GM13976 (cell line): ENCODE results near the gene KRTAP5-7.
"Not testable (repeated sequence)": the region's sequence is repeated elsewhere in the genome, so short reads cannot be mapped to it uniquely, and the experiment has no call there.

ENCODE experiments used
- DNase-seq: peaks from one replicate; pipeline ENCODE4 v3.0.0; 2012; ENCODE audit warnings: low spot score
- in situ Hi-C: fragments of 300-500 bp; cut with MboI; formaldehyde crosslinking; loops from one replicate; pipeline ENCODE4 v1.12.0; 2022; ENCODE audit warnings: low sequenced_read_pairs, mixed read lengths, inconsistent platforms; ENCODE audit not compliant: unreplicated experiment
- TF ChIP-seq, protein P1 (sequence below): IDR thresholded peaks from 2 replicates; pipeline ENCODE4 v1.5.1; 2012; ENCODE audit warnings: borderline replicate concordance, mild to moderate bottlenecking; ENCODE audit not compliant: insufficient read depth; ENCODE audit errors: extremely low read depth, missing control alignments, control extremely low read depth

Gene KRTAP5-7, protein sequence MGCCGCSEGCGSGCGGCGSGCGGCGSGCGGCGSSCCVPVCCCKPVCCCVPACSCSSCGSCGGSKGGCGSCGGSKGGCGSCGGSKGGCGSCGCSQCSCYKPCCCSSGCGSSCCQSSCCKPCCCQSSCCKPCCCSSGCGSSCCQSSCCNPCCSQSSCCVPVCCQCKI

DNA sequence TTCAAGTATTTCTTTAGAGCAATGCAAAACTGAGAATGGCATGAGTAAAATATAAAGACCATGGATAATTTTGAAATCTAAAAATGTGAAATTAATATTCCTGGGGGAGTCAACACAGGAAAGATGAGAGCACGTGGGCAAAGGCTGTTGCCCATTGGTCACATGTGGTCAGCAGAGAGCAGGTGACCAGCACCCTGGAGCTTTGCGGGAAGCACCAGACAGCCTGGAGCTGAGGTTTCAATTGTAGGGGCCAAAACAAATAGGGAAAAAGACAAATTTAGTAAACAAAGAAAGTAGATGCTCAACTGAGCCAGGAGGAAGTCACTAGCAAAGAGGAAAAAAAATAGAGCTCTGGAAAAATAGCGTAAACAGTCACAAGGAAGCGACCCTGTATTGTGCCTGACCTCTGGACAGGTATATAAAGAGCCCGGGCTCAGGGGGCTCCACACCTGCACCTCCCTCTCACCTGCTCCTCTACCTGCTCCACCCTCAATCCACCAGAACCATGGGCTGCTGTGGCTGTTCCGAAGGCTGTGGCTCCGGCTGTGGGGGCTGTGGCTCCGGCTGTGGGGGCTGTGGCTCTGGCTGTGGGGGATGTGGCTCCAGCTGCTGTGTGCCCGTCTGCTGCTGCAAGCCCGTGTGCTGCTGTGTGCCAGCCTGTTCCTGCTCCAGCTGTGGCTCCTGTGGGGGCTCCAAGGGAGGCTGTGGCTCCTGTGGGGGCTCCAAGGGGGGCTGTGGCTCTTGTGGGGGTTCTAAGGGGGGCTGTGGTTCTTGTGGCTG lies at the start of gene KRTAP5-7:
Gene KRTAP5-7 (plus strand): TSS at position 472 of the 780 bp plus-strand sequence. CDS start 34 bp downstream, at position 506.
- in situ Hi-C loops, DNase-seq: not testable (repeated sequence)

DNA sequence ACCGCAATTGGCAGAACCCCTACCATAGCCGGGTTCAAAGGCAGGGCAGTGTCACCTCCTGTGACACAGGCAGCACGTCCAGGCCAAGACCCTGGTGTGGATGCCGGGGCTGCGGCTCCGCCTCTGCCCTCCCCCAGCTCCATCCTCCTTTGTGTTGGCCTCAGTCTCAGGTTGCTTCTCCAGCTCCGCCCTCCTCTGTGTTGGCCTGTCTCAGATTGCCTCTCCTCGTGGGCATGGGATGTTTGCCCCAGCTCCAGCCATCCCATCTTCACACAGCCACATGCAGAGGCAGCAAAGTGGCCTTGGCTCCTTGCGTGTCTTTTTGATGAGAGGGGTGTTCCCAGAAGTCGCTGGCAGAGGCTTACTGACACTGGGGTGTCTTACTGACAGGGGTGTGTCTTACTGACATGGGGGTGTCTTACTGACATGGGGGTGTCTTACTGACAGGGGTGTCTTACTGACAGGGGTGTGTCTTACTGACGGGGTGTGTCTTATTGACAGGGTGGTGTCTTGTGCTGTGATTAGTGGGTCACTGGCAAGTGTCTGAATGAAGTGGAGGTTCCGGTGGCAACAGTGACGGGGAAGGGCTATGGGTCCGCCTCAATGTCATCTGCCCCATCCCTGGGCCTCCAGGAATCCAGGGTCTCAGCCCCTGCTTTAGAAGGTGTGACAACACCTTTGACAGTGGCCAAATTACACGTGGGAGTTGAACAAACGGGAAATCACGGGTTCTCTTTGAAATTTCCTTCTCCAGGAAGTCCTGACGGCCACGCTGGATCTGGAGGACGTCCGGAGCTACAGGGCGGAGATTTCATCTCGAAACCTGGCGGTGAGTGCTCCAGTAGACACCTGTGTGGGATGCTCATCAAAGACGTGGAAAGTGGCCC lies 49.2 kb upstream of the KRTAP5-7 start:
- in situ Hi-C loops, result no loop called here
- no peak for DNase-seq
- TF ChIP-seq, protein P1, sequence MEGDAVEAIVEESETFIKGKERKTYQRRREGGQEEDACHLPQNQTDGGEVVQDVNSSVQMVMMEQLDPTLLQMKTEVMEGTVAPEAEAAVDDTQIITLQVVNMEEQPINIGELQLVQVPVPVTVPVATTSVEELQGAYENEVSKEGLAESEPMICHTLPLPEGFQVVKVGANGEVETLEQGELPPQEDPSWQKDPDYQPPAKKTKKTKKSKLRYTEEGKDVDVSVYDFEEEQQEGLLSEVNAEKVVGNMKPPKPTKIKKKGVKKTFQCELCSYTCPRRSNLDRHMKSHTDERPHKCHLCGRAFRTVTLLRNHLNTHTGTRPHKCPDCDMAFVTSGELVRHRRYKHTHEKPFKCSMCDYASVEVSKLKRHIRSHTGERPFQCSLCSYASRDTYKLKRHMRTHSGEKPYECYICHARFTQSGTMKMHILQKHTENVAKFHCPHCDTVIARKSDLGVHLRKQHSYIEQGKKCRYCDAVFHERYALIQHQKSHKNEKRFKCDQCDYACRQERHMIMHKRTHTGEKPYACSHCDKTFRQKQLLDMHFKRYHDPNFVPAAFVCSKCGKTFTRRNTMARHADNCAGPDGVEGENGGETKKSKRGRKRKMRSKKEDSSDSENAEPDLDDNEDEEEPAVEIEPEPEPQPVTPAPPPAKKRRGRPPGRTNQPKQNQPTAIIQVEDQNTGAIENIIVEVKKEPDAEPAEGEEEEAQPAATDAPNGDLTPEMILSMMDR, result no peak

DNA sequence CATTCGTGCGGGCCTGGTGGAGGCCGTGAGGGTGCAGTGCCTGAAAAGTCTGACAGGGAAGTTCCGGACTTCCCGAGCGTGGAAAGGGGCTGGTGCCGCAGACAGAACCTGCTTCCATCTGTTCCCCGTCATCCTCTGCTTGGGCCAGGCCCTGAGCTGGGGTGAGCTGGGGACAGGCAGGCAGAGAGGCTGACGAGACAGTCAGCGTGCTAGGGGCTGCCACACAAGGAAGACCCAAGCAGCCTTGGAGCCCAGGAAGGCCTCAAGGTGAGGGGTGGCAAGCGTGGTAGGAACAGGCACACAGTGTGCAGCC lies 48.6 kb upstream of the KRTAP5-7 start:
- TF ChIP-seq, protein P1, result no peak
- in situ Hi-C loops, result no loop called here
- DNase-seq, result no peak

DNA sequence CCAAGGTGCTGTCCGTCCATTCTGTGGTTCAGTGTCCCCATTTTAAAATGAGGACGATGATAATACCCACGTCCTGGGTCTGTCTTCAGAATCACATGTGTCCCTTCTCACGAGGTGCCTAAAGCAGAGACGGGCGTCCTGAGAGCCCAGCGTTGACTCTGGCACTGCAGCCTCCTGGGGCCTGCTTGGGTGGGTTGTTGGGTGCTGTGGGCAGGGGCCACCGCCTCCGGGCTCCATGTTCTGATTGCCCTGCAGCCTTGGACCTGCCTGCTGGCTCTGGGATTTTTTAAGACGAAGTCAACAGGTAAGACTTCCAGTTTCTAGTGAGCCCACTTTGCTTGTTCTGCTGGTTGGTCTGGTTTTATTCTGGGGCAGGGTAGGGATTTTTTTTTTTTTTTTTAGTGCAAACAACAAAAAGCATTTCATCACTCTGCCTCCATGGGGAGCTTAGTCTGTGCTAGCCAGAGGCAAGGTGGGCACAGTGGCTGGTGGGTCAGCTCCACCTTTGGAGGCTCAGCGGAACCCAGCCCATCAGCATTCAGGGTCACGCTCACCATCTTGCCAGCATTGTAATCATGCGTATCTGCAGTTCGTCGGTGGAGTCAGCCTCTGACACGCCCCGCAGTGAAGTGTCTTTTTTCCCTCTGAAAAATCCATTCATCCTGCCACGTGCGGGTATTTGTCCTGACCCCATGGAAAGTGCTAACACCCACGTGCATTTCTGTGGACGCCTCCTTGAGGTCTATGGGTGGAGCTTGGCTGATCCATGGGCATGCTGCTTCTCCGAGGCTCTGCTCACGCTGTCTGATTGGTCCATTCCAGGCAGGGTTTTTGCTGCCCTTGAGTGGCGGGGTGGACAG lies 45.7 kb upstream of the KRTAP5-7 start:
- no peak for DNase-seq
- TF ChIP-seq, protein P1, result no peak
- in situ Hi-C loops, result no loop called here

DNA sequence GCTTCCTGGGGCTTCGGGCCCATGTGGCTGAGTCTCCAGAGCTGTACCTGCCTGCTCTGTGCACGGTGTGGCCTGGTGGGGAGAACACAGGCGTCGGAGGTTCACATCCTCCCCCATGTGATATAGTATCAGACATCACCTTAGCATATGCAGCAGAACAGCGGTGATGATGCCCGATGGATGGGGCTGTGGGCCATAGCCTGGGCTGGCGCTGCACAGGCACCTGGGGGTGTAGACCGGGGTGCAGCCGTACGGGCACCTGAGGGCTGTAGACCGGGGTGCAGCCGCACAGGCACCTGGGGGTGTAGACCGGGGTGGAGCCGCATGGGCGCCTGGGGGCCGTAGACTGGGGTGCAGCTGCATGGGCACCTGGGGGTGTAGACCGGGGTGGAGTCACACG lies 44.9 kb upstream of the KRTAP5-7 start:
- in situ Hi-C loops, result no loop called here
- DNase-seq, result no peak
- TF ChIP-seq, protein P1, result no peak

DNA sequence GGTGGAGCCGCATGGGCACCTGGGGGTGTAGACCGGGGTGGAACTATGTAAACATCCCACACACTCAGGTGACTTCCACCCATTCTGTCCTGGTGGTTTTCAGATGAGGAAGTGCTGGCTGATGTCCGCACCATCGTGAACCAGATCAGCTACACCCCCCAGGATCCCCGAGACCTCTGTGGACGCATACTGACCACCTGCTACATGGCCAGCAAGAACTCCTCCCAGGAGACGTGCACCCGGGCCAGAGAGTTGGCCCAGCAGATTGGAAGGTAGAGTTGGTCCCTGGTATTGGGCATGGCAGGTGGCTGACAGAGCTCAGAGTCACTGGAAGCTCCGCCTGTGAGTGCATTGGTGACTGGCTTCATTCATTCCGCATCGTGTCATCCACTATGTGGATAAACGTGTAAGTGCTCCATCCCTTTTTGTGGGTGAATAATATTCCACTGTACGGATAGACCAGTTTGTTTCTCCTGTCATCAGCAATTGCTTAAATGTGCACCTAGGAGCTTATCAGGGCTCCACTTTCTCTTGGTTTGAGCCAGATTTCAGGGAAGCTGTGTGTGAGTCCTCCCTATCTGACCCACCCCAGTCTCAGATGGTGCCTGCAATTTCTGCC lies 44.2 kb upstream of the KRTAP5-7 start:
- in situ Hi-C loops, result no loop called here
- no peak for DNase-seq
- TF ChIP-seq, protein P1, result no peak
